GM21528 (cell line): ENCODE results near the gene ENO1.
"Not testable (repeated sequence)": the region's sequence is repeated elsewhere in the genome, so short reads cannot be mapped to it uniquely, and the experiment has no call there.

ENCODE experiments used
- ATAC-seq: cut with Tn5 transposase; IDR thresholded peaks from one replicate; pipeline ENCODE4 v1.9.1; 2021; ENCODE audit warnings: mild to moderate bottlenecking, moderate library complexity; ENCODE audit not compliant: unreplicated experiment, low FRiP score

ENO1 gene

DNA sequence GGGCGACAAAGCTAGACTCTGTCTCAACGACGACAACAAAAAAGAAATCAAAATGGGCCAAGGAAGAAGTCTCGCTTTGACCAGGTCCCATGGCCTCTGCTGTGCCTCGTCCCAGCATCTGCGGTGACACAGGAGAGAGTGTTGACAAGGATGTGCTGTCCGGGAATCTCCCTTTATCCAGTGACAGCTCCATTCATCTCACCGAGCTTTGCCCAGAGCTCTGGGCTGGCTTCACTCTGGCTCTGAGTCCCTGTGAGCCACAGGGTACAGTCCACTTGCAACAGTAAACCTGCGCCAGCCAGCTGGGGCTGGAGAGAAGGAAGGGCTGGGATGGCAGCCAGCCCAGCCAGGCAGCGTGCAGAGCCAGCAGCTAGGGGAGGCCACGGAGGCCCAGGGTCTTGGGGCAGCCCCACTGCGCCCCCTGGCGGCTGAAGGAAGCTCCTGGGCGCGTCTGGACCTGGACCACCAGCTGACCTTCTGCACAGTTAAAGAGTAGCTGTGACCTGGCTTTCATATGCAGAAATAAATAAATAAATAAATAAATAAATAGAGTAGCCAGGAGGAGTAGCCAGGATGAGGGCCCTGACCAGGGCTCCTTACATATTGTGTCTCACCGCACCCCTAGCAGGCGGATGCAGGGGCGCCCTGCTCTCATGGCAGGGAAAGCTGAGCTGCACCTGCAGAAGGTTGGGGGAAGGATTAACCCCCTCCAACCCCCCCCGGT, 29.7 kb downstream of the ENO1 start:
- ATAC-seq = no peak

DNA sequence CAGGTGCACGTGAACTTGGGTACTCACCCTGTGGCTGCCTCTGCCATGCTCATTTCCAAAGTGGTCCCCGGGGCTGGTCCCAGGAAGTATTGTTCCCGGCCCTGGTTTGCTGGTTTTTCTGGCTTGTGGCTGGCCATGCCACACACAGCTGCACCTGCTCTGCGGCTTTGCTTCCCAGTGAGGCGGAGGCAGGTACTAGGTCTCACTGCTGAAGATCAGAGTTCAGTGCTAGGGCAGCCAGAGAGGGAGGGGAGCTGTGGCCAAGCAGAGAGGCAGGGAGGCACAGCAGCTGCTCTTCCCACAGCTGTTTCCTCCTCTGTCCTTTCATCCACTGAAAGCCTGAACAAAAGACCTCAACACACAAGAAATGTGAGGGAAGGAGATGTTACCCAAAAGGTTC, 30.5 kb downstream of the ENO1 start:
- no peak for ATAC-seq

DNA sequence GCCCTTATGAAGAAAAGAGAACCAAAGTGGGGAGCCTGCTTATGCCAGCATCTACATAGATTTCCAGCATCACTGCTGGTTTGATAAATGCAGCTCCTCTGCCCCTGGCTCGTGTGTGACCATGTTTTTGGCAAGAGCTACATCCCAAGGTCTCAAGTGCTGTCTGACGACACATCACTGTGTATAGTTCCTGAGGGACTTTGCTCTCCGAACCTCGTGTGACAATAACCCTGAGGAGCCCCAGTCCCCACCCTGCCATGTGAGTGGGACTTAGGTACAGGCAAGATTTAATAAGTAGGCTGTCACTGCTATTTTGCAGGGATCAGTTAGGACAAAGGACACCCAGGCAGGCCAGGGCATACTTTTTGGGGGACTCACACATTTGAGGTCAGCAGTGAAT, 32.2 kb downstream of the ENO1 start:
- ATAC-seq = no peak

DNA sequence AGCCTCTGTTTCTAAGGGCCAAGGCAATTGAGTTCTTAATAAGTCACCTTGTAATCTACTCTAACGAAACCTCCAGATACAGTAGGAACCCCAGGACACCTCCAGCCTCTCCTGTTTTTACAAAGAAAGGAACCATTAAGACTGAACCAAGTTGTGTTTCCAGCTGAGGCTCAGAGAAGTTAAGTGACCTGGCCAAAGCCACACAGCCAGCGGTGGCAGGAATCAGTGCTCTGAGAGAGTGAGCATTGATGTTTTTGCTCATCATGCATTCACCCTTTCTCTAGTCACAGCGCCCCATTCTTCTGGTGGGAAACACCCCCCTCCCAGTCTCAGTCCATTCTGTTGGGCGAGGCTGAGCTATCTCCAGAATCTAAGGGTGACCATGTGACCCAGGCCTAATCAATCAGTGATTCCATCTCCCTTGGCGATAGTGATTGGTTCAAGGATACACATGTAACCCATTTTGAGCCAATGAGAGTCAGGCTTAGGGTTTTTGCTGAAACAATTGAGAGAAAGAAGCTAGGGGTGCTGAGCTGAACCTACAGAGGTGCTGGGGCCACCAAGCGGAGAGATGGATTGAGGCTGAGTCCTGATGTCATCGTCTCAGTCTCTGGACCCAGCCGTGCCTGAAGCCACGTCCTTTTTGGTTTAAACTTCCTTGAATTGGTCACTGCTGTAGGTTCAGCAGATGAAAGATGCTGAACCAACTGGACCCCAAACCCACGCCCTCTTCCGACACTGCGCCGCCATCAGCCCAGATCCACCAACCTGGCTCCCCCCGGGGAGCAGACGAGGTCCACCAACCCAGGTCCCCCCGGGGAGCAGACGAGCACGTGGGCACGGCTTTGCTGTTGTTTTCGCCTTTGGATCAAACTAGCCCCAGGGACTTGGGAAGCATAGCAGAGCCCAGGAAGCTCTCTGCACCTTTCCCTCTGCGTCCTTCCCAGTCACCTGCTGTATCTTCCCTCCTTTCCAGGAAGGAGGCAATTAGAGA, 33.1 kb downstream of the ENO1 start:
- no peak for ATAC-seq

DNA sequence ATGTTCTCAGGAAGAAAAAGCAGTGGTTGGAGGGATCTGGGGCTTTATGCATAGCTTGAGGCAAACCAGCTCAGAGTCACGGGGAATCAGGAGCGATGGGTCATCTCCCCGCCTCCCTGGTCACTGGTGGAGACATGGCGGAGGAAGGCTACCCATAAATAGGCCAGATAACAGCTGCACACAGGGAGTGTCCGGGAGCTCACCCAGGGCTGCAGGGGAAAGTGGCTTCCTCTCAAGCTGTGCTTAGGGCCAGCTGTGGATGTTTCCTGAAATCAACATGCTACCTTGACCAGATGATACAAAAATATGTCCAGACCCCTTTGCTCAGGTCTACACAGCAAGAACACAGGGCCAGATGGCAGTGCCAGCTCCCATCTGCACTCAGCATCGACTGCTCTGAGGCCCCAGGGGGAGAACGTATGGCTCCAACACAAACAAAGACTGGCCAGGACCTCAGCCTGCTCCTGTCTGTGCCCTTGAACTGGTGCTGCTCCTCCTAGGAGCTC, 33.9 kb downstream of the ENO1 start:
- no peak for ATAC-seq

DNA sequence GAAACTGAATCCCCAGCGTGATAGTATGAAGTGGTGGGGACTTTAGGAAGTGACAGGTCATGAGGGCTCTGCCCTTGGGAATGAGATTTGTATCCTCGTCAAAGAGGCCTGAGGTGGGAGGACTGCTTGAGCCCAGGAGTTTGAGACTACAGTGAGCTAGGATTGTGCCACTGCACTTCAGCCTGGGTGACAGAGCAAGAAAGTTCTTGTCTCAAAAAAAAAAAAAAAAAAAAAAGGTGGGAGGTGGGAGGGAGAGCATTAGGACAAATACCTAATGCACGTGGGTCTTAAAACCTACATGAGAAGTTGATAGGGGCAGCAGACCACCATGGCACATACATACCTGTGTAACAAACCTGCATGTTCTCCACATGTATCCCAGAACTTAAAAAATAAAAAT, 37.1 kb downstream of the ENO1 start:
- ATAC-seq = no peak

DNA sequence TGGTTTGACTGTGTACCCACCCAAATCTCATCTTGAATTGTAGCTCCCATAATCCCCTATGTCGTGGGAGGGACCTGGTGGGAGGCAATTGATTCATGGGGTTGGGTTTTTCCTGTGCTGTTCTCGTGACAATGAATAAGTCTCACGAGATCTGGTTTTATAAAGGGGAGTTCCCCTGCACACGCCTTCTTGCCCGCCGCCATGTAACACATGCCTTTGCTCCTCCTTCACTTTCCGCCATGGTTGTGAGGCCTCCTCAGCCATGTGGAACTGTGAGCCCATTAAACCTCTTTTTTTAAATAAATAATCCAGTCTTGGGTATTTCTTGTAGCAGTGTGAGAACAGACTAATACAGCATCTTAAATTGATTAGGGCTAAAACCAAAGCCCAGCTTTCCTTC, 38.5 kb downstream of the ENO1 start:
- no peak for ATAC-seq

DNA sequence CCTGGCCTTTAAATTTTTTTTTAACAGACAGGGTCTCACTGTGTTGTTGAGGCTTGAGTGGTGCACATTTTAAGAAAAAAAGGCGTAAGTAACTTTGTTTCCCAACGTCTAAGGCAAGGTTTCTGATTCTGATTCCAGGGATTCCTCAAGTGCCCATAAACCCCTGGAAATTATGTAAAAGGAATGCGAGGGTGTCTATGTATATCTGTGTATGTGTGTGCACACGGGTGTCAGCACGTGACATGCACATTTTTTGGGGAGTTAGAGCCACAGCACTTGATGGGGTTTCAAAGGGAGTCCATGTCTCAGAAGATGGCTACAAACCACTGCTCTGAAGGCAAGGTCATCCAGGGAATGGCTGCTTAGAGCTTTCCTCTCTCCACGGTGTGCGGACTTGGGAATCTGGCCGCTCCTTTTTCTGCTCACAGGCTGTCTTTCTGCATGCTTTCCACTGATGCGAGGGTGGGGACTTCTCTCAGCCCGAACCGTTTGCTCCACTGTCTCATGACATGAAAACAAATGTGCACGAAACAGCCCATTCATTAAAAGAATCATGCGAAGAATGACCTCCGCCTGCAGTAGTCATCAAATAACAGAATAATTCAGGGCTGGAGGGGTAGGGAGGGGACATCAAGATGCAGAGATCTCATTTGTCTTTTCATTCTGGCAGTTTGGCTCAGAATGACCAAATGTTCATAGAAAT, 42.4 kb downstream of the ENO1 start:
- ATAC-seq = no peak

DNA sequence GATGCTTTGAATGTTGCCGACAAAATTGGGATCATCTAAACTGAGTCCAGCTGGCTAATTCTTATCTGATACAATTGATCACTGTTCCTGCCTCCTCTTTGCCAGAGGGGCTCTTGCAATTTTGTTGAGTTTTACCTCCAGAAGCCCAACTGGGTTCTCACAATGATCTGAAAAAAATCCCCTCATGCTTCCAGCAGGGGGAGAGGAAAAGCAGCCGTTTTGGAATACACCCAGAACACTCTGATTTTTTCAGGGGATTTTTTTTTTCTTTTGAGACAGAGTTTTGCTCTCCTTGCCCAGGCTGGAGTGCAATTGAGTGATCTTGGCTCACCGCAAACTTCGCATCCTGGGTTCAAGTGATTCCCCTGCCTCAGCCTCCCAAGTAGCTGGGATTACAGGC, 47.1 kb downstream of the ENO1 start:
- ATAC-seq = no peak

DNA sequence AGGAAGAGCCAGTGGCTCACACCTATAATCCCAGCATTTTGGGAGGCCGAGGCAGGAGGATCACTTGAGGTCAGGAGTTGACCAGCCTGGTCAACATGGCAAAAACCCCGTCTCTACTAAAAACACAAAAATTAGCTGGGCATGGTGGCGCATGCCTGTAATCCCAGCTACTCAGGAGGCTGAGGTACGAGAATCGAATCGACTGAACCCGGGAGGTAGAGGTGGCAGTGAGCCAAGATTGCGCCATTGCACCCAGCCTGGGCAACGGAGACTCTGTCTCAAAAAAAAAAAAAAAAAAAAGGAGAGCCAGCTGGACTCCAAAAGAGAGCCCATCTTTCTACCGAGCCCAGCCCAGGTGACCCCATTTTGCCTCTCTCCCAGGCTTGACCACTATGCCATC, 47.8 kb downstream of the ENO1 start:
- not testable (repeated sequence) for ATAC-seq

DNA sequence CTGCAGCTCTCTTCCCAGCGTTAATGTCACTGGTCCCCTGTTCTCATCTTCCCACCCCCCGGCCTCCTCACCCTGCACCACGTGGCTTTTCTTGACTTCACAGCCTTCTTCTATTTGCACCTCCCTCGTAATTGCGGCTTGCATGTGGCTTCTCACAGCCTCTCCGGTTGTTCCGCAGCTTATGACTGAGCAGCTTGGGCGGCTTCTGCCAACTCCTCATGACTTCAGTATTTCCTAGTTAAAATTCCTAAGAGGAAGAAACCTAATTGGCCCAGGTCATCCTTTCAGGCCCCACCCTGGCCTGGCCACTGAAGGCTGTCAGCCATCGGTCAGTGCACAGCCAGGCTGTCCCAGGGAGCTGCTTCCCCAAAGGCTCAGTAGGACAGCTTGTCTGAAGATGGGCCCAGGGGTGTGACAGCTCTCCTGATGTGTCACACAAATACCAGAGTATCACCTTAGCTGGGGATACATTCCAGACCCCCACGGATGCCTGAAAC, 52.5 kb downstream of the ENO1 start:
- no peak for ATAC-seq

DNA sequence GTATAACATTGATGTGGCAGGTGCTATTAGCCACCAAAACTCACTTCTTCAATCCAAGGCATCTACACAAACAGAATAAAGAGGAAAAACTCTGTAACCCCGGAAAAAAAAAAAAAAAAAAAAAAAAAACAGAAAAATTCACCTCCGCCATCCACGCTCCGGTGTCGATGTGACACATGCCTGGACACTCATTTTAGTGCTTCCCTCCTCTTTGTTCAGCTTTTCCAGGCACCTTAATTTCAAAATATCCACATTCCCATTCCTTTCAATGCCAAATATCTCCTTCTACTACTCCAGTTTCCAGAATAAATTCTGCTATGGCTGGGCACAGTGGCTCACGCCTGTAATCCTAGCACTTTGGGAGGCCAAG, 55.2 kb downstream of the ENO1 start:
- ATAC-seq = no peak

DNA sequence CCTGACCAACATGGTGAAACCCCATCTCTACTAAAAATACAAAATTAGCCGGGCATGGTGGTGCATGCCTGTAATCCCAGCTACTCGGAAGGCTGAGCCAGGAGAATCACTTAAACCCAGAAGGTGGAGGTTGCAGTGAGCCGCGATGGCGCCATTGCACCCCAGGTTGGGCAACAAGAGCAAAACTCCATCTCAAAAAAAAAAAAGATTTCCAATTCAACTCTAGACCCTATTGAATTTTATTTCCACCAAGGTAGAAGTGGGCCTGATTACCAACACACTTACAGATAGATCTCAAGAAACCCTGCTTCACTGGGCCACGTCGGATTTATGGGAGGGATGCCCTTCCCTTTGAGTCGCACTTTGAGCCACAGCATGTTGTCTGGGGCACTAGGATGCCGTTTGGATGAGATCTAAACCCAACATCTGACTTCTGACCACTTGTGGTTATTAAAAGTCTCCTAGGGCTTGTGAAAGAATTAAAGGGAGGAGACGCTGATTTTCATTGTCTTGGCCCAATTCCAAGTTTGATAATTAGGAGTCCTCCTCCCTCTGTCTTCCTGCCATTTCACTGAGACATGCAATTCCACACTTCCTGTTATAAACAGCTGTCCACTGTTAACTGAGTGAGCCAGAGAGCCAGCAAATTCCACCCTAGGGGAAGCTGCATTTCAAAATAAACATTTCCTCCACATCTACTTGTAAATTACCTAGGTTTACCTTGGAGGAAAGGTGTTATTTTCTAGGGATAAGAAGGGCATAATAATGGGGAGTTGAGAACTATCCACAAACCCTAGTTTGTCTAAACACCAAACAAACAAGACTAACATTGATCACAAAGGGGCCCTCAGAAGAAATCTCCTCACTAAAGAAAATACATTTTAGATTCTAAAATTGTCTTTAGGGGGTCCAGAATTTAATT, 55.9 kb downstream of the ENO1 start:
- no peak for ATAC-seq

DNA sequence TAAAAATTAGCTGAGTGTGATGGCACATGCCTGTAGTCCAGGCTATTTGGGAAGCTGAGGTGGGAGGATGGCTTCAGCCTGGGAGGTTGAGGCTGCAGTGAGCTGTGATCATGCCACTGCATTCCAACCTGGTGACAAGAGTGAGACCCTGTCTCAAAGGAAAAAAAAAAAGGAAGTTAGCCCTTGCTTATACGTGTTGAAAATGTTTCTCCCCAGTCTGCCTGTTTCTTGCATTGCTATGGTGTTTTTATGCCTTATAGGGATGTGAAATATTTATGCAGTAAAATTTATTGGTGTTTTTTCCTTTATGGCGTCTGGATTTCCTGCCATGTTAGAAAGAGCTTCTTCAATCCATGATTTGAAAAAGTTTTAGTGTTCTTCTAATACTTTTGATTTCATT, 57.4 kb downstream of the ENO1 start:
- no peak for ATAC-seq

DNA sequence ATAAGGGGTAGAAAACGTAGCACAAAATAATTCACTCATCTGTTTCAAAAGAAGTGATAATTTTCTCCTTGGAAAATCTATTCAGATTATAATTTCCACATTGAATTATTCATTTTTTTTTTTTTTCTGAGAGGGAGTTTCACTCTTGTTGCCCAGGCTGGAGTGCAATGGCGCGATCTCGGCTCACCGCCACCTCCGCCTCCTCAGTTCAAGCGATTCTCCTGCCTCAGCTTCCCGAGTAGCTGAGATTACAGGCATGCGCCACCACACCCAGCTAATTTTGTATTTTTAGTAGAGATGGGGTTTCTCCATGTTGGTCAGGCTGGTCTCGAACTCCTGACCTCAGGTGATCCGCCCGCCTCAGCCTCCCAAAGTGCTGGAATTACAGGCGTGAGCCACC, 59.7 kb downstream of the ENO1 start:
- ATAC-seq = not testable (repeated sequence)

DNA sequence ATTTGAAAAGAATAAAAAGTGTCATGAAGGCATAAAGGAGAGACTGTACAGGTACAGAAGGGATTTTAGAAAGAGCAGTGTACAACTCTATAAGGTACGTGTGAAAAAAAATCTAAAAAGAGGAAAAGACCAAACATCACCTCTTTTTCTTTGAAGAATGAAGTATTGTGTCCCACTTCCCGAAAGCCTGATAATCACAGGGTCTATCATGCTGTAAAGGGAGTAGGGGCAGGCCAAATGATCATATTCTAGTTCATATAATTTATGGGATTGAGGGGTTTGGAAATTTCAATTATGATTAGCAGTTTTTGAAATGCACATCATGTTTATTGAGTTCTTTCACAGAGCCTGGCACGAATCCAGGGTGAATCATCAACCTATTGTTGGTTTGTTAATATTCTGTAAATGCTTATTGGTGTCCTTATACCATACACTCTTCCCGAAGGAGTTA, 60.1 kb downstream of the ENO1 start:
- ATAC-seq = no peak

DNA sequence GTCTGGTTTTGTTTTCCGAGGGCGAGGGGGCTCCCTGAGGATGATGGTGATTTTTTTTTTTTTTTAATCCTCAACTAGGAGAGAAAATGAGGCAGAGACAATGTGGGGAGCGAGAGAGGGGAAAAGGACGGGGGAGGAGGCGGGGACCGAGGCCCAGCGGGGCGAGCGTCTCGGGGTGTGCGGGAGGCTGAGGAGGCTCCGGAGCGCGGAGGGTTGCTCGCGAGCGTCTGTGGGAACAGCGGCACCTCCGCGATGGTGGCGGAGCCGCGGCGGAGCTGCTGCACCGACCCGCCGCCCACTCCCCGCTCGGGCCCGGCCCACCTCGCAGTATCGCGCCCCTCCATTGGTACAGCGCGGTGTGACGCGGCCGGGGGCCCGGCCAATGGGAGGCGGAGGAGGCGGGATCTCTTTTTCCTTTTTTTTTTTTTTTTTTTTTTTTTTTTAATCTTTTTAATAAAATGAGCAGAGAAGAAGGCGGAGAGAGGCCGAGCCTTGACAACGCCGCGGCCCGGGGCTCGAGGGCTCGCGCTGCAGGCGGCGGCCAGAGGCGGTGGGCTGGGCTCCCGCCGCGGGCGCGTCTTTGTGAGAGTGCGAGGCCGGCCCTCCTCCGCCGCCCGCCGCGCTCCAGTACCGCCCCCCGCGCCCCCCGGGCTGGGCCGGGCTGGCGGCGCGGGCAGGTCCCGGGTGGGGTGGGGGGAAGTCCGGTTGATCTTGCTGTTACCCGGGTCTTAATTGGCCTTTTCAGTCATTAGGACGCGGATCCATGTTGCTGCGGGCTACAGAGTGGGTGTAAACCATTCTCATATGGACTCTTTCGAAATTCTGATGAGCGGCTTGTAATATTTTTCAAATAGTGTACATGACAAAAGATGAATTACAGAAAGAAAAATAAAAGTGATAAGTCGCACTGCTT, 60.8 kb downstream of the ENO1 start, which contains the start of gene RERE:
Gene RERE, minus strand, starts transcription at position 229 of the 913 bp plus-strand sequence.
- ATAC-seq = peak; percentile 94

DNA sequence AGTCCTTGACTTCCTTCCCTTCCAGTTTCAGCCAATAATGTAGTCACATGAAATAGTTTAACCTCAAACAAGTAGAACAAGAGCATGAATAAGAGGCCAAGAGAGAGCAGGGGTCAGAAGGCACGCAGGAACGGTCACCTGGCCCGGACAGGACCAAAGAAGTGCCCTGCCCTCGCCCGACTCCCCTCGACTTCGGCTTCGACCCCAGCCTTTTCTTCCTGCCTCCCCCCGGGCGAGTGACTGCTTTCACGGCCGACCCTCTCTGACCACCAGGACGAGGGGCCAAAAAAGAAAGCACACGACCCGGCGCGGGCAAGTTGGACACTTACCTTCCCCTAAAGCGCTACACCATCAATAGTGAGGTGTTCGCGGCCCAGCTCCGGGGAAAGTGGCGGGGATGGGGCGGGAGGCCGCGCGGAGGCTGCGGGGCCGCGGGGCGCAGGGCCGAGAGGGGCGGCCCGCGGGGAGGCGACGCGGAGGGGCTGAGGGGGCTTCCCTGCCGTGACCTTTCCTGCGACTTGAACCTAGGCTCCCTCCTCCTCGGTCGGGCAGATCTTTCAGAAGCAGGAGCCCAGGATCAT, 61.6 kb downstream of the ENO1 start:
- ATAC-seq = peak; percentile 32
